Mesothelial cell of epicardium (in vitro differentiated cells): ENCODE measurements around the gene ZNF804B. TPM values are rescaled to one million over a fixed set of nuclear protein-coding genes. Genes with fewer than 3 reads are reported as not detected.
A peak's percentile ranks its signal among the peaks of the same experiment; 100 is the strongest.

Source experiments
- DNase-seq, 2 experiments: peaks; one replicate each; pipeline ENCODE4 v3.0.0; 2021; ENCODE audit warnings: low spot score in 2 of 2; ENCODE audit not compliant: unreplicated experiment in 2 of 2
- H3K27ac Mint-ChIP-seq: 2 replicates; pipeline ENCODE4 v1.8.0; 2021; ENCODE audit warnings: mixed read lengths
- H3K27me3 Mint-ChIP-seq: 2 replicates; pipeline ENCODE4 v1.8.0; 2021; ENCODE audit warnings: low read depth, mixed read lengths
- H3K36me3 Mint-ChIP-seq: 2 replicates; pipeline ENCODE4 v1.8.0; 2021; ENCODE audit warnings: mixed read lengths
- H3K4me1 Mint-ChIP-seq: 2 replicates; pipeline ENCODE4 v1.8.0; 2021; ENCODE audit warnings: mixed read lengths
- H3K4me3 Mint-ChIP-seq: 2 replicates; pipeline ENCODE4 v1.8.0; 2021; ENCODE audit warnings: mild to moderate bottlenecking, moderate library complexity, mixed read lengths
- H3K9me3 Mint-ChIP-seq: 2 replicates; pipeline ENCODE4 v1.8.0; 2021; ENCODE audit warnings: mixed read lengths
- CTCF ChIP-seq: fragments of 200-600 bp; sonication (generic); IDR thresholded peaks from one replicate; pipeline ENCODE4 v1.5.0; 2021; ENCODE audit warnings: antibody characterized with exemption; ENCODE audit not compliant: unreplicated experiment
- total RNA-seq: library from RNA; stranded (reverse); gene quantifications from 3 replicates; pipeline ENCODE4 v1.2.1, GENCODE V29; 2021

Gene ZNF804B
- total RNA-seq, 1 donor from 2014 or later = 0.47 TPM

GRCh38 chr7:88772776-88773175, 13.3 kb downstream of the ZNF804B start:
- DNase-seq = no peak
- H3K36me3 Mint-ChIP-seq = no peaks in the 10 kb centered on the region
- H3K27ac Mint-ChIP-seq = no peak overlapping the region
- H3K4me3 Mint-ChIP-seq = no peak overlapping the region
- H3K27me3 Mint-ChIP-seq = peaks cover 11% of the 10 kb centered on the region
- no peaks in the 10 kb centered on the region for H3K9me3 Mint-ChIP-seq
- TF ChIP-seq CTCF = no peak
- no peaks in the 10 kb centered on the region for H3K4me1 Mint-ChIP-seq

- H3K27ac Mint-ChIP-seq = no peak overlapping the region
- no peak for DNase-seq
- H3K4me1 Mint-ChIP-seq = no peaks in the 10 kb centered on the region
- H3K9me3 Mint-ChIP-seq = no peaks in the 10 kb centered on the region
- H3K4me3 Mint-ChIP-seq = no peak overlapping the region
- peaks cover 2% of the 10 kb centered on the region for H3K27me3 Mint-ChIP-seq
- TF ChIP-seq CTCF = no peak
- no peaks in the 10 kb centered on the region for H3K36me3 Mint-ChIP-seq
Observed at GRCh38 chr7:88775838-88776237, 16.3 kb downstream of the ZNF804B start.

- H3K27ac Mint-ChIP-seq = no peak overlapping the region
- H3K27me3 Mint-ChIP-seq = peaks cover 20% of the 10 kb centered on the region
- TF ChIP-seq CTCF = no peak
- no peaks in the 10 kb centered on the region for H3K4me1 Mint-ChIP-seq
- H3K36me3 Mint-ChIP-seq = no peaks in the 10 kb centered on the region
- H3K4me3 Mint-ChIP-seq = no peak overlapping the region
- H3K9me3 Mint-ChIP-seq = no peaks in the 10 kb centered on the region
- DNase-seq = no peak
Observed at GRCh38 chr7:88787777-88788176, 28.3 kb downstream of the ZNF804B start.

- no peak for DNase-seq
- no peaks in the 10 kb centered on the region for H3K36me3 Mint-ChIP-seq
- H3K4me3 Mint-ChIP-seq = no peak overlapping the region
- no peaks in the 10 kb centered on the region for H3K9me3 Mint-ChIP-seq
- H3K27ac Mint-ChIP-seq = no peak overlapping the region
- peak; percentile 91 for TF ChIP-seq CTCF
- peaks cover 14% of the 10 kb centered on the region for H3K27me3 Mint-ChIP-seq
- no peaks in the 10 kb centered on the region for H3K4me1 Mint-ChIP-seq
Observed at GRCh38 chr7:88789480-88790064, 30.1 kb downstream of the ZNF804B start.

GRCh38 chr7:88791891-88792290, 32.4 kb downstream of the ZNF804B start:
- Mint-ChIP-seq H3K4me3 (no peak overlapping the region), H3K27ac (no peak overlapping the region), H3K36me3 (no peaks in the 10 kb centered on the region), H3K27me3 (peaks cover 14% of the 10 kb centered on the region), H3K9me3 (no peaks in the 10 kb centered on the region), H3K4me1 (no peaks in the 10 kb centered on the region)
- no peak for DNase-seq
- no peak for TF ChIP-seq CTCF

GRCh38 chr7:88792361-88792760, 32.9 kb downstream of the ZNF804B start:
- no peak overlapping the region for H3K4me3 Mint-ChIP-seq
- no peaks in the 10 kb centered on the region for H3K9me3 Mint-ChIP-seq
- no peak for TF ChIP-seq CTCF
- no peaks in the 10 kb centered on the region for H3K36me3 Mint-ChIP-seq
- DNase-seq = no peak
- no peaks in the 10 kb centered on the region for H3K4me1 Mint-ChIP-seq
- H3K27me3 Mint-ChIP-seq = peaks cover 14% of the 10 kb centered on the region
- no peak overlapping the region for H3K27ac Mint-ChIP-seq
